Astrocyte of the cerebellum (primary cell): ENCODE measurements around the gene SMYD2.

ENCODE experiments used
- DNase-seq: peaks from one replicate; pipeline ENCODE4 v3.0.0-alpha.2; 2011; ENCODE audit warnings: low read depth
- H3K4me3 ChIP-seq: 2 replicates; pipeline ENCODE4 v1.5.1; 2011; ENCODE audit warnings: mild to moderate bottlenecking, low read depth, low read length, moderate library complexity
- CTCF ChIP-seq: IDR thresholded peaks from 2 replicates; pipeline ENCODE4 v1.5.1; 2012; ENCODE audit warnings: low read length, low read depth, moderate library complexity, mild to moderate bottlenecking; ENCODE audit errors: missing control alignments
- in situ Hi-C: cut with HindIII; loops from 2 replicates; pipeline ENCODE4 v1.10.0; 2017; ENCODE audit warnings: low sequenced_read_pairs

Gene SMYD2

GRCh38 chr1:214259353-214259977, 21.5 kb upstream of the SMYD2 start:
- TF ChIP-seq CTCF: no peak
- in situ Hi-C loops: no loop called here
- no peak for DNase-seq
- no peak overlapping the region for H3K4me3 ChIP-seq

GRCh38 chr1:214260561-214261205, 20.3 kb upstream of the SMYD2 start:
- in situ Hi-C loops: loop anchor here (5.0 kb wide), 1 partner anchor 67 kb away; no protein-coding TSS in a partner anchor
- no peak for DNase-seq
- TF ChIP-seq CTCF: no peak
- no peak overlapping the region for H3K4me3 ChIP-seq

GRCh38 chr1:214261206-214262123, 19.5 kb upstream of the SMYD2 start:
- DNase-seq: peak; percentile 51
- in situ Hi-C loops: loop anchor here (5.0 kb wide), 1 partner anchor 66 kb away; no protein-coding TSS in a partner anchor
- TF ChIP-seq CTCF: peak; percentile 98
- H3K4me3 ChIP-seq: no peak overlapping the region

GRCh38 chr1:214264196-214264595, 16.8 kb upstream of the SMYD2 start:
- no peak overlapping the region for H3K4me3 ChIP-seq
- TF ChIP-seq CTCF: no peak
- in situ Hi-C loops: loop anchor here (5.0 kb wide), 1 partner anchor 63 kb away; no protein-coding TSS in a partner anchor
- peak; percentile 93 for DNase-seq

DNA sequence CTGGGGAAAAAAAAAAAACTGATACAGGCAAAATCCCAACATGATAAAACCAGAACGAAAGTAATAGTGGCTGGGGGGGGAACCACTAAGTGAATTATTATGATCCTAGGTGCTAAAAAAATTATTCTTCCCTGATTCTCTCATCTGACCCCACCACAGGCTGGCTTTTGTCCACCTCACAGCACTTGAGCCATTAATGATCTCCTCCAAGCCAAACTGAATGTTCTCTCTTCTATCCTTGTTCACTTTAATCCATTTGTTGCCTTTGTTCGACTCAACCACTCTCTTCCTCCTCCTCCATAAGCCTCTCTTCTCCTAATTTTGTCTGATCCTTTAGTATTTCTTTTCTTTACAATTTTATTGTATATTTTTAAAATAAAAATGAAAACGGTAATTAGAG, 16.0 kb upstream of the SMYD2 start:
- TF ChIP-seq CTCF: no peak
- H3K4me3 ChIP-seq: no peak overlapping the region
- in situ Hi-C loops: loop anchor here (5.0 kb wide), 1 partner anchor 62 kb away; no protein-coding TSS in a partner anchor
- no peak for DNase-seq

DNA sequence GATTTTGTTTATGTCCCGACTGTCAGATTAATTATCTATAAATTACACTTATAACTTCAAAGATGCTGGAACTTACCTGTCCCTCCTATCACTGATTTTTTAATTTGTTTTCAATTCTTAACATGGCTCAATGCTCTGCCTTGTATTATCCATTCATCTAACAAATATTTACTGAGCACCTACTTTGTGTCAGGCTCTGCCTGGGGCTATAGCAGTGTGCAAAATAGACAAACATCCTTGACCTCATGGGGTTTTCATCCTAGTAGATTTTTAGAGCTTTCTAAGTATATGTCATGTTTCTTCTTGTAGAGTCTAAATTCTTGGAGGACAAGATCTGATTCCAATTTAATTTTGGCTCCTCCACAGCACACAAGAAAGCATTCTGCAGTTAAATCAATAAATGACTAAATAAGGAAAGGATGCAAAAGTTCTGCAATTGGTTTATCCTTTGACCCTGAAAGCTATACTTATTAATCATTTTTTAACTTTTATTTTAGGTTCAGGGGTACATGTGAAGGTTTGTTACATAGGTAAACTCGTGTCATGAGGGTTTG, 10.8 kb upstream of the SMYD2 start:
- in situ Hi-C loops: no loop called here
- H3K4me3 ChIP-seq: no peak overlapping the region
- no peak for DNase-seq
- no peak for TF ChIP-seq CTCF
